IPS DF 6.9 (cell line): ENCODE measurements around the gene C7orf33.

Experiments
- DNase-seq: peaks from one replicate; pipeline ENCODE4 v3.0.0-alpha.2; 2013; ENCODE audit warnings: low read depth, low spot score
- H3K27ac ChIP-seq: one replicate; pipeline ENCODE4 v1.5.1; 2013; ENCODE audit warnings: low read length, control low read depth
- H3K27me3 ChIP-seq: 2 replicates; pipeline ENCODE4 v1.6.1; 2013; ENCODE audit warnings: mild to moderate bottlenecking, low read length; ENCODE audit not compliant: control insufficient read depth, insufficient read depth
- H3K36me3 ChIP-seq: 2 replicates; pipeline ENCODE4 v1.6.1; 2013; ENCODE audit warnings: low read length; ENCODE audit not compliant: control insufficient read depth, insufficient read depth
- H3K4me1 ChIP-seq: 2 replicates; pipeline ENCODE4 v1.6.1; 2013; ENCODE audit warnings: low read length; ENCODE audit not compliant: control insufficient read depth, insufficient read depth
- H3K4me3 ChIP-seq: 2 replicates; pipeline ENCODE4 v1.5.1; 2013; ENCODE audit warnings: mild to moderate bottlenecking, low read length
- H3K9me3 ChIP-seq: 2 replicates; pipeline ENCODE4 v1.6.1; 2013; ENCODE audit warnings: low read length, inconsistent platforms; ENCODE audit not compliant: control insufficient read depth, insufficient read depth
- WGBS: extraction: QIAGEN DNeasy Blood & Tissue Kit; methylation state at CpG from one replicate; pipeline ENCODE4 v1.1.7; 2013; ENCODE audit warnings: mixed read lengths, missing lambda C conversion rate; ENCODE audit not compliant: insufficient read length, insufficient coverage; 5-methylcytosine and 5-hydroxymethylcytosine counted together

The C7orf33 gene

DNA sequence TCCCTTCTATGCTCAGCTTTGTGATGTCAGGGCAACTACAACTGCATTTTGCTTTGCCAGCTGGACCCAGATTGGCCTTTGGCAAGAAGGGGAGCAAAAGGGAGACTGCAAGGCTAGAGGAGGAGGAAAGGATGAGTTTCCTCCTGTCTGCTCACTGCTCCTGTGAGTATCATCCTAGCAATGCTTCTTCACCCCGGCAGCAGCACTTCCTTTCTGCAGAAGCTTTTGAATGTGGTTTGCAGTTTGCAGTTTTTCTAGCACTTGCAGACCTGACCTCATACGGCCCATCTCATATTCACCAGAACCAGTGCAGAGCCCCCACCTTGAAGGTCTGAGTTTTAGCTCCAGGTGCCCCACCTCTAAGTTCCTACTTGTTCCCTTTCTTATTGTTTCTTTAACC, 14.8 kb downstream of the C7orf33 start:
- no peak overlapping the region for H3K27ac ChIP-seq
- DNase-seq = no peak
- no peaks in the 10 kb centered on the region for H3K9me3 ChIP-seq
- no peaks in the 10 kb centered on the region for H3K27me3 ChIP-seq
- H3K4me1 ChIP-seq = peaks cover 3% of the 10 kb centered on the region; the same call in 1 of the 2 replicates
- H3K4me3 ChIP-seq = no peak overlapping the region
- H3K36me3 ChIP-seq = no peaks in the 10 kb centered on the region
- WGBS = no CpG with 5 or more reads among the region's 2 CpGs

DNA sequence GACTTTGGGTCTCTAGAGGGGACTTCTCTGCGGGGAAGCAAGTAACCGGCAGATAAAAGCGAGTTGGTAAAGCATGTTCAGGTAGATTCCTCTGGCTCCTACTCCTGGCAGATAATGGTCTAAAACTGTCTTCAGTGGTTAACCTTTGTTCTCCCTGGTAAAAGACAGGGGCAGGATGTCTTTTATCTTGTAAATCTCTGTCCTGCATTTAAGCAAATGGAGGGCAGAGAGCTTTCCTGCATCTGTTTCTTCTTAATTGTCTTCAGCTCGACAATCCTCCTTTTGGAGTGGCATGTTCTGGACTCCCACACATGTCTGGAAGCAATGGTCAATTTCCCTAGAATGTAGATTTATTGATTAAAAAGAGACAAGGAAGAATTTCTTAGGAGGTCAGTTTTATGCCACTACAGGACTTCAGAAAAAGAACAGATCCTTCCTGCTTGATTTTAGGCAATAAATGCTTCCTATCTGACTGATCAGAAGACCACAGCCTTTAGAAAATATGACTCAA, 16.6 kb downstream of the C7orf33 start:
- DNase-seq = peak; percentile 64
- Histone ChIP-seq H3K4me3 (no peak overlapping the region), H3K4me1 (peaks cover 7% of the 10 kb centered on the region), H3K27ac (no peak overlapping the region), H3K27me3 (no peaks in the 10 kb centered on the region), H3K9me3 (no peaks in the 10 kb centered on the region), H3K36me3 (no peaks in the 10 kb centered on the region)
- WGBS = no CpG with 5 or more reads among the region's 4 CpGs

DNA sequence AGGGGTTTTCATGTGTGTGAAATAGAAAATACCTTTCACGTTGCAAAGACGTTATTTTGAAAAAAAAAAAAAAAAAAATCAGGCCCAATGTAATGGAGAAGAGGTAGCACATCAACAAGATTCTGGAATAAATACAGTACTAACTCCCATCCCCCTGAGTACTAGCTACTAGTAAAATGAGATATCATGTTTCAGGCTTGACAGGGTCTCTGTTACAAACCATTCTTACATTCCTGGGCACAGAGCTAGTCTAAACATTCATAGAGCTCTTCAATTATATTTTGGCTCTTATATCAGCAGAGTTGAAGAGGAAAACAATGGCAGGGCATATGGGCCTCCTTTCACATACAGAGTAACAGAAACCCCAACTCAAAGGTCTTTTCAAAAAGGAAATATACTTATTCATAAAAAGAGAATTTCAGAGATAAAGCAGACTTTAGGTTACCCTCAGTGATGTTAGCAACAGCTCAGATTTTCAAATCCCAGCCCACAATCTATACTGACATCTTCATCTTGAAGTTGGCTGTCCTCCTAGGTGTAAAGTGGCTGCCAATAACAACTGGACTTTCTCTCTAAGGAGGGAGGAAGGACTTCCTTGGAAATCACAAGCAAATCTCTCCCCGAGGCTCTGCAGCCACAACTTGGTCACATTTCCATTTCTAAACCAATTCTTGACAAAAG, 18.6 kb downstream of the C7orf33 start:
- Histone ChIP-seq H3K27ac (no peak overlapping the region), H3K9me3 (no peaks in the 10 kb centered on the region), H3K36me3 (no peaks in the 10 kb centered on the region), H3K27me3 (no peaks in the 10 kb centered on the region), H3K4me1 (peaks cover 7% of the 10 kb centered on the region), H3K4me3 (no peak overlapping the region)
- DNase-seq = no peak
- no CpG with 5 or more reads among the region's 3 CpGs for WGBS

DNA sequence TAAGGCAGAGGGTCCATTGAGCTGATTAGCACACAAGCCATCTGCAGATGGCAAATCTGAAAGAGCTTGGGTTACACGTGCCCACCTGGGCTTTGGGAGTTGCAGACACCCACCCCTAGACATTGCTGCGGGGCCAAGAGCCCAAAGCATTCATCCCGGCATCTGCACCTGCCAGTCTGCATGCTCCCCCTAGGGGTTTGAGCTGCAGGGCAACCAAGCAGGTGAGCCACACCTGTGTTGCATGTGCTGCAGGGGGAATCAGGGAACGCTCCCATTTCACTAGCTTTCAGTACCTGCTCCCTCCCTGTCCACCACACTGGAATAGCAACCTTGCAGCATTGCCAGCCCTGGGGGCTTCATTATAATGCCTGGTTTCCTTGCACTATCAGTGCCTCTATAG, 21.1 kb downstream of the C7orf33 start:
- H3K27ac ChIP-seq = no peak overlapping the region
- DNase-seq = no peak
- H3K4me3 ChIP-seq = no peak overlapping the region
- H3K4me1 ChIP-seq = peaks cover 7% of the 10 kb centered on the region
- WGBS = no CpG with 5 or more reads among the region's 4 CpGs
- H3K36me3 ChIP-seq = no peaks in the 10 kb centered on the region
- H3K27me3 ChIP-seq = no peaks in the 10 kb centered on the region
- H3K9me3 ChIP-seq = no peaks in the 10 kb centered on the region

DNA sequence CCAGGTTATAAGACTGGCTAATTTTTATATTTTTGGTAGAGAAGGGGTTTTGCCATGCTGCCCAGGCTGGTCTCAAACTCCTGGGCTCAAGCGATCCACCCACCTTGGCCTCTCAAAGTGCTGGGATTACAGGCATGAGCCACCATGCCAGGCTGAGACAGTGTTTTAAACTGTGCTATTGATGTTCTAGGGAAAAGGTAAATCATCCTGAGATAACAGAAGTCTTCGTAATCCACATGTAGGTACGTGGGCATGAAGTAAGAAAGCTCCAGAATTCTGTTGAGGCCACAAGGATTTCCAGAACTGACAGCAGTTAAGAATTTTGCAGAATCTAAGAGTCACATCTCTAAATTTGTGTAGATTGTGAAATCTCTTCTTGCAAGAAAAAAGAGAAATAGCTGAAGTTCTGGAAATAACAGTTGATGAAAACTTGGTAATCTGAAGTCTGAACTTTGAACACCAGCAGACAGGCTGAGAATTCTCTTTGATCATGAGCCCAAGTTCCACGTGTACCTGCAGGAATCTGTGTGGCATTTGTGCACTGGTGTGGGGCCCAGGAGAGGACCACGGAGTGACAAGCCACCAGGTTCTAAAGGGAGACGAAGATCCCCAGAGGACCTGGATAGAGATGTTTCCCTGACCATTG, 24.6 kb downstream of the C7orf33 start:
- peaks cover 4% of the 10 kb centered on the region; the same call in 1 of the 2 replicates for H3K4me1 ChIP-seq
- H3K9me3 ChIP-seq = no peaks in the 10 kb centered on the region
- no CpG with 5 or more reads among the region's 6 CpGs for WGBS
- DNase-seq = no peak
- no peak overlapping the region for H3K4me3 ChIP-seq
- no peak overlapping the region for H3K27ac ChIP-seq
- no peaks in the 10 kb centered on the region for H3K36me3 ChIP-seq
- H3K27me3 ChIP-seq = no peaks in the 10 kb centered on the region

DNA sequence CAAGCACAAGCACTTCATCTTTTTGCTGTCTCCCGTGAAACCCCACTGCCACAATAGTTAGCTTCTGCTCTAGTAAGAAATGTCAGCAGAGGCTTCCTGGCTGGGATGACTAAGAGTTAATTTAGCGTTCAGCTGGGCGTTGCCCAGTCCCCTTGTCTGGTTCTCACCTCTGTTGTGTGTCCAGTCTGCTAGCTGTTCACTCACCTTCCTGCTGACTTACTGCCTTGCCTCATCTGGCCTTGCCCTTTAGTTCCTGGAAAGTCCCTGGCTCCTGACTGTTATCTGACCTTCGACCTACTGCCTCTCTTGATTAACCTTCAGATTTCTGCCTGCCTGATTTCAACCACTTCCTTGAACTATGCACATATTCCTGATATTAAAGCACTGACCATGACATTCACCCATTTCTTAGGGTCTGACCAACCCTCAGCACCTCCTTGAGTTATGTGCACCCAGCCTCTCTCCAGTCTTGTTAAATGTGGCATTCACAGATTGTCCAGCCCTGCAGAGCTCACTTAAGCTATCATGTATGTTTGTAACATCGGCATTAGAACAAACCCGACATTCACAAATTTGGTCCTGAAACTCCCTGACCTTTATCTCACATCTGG, 30.3 kb downstream of the C7orf33 start:
- H3K9me3 ChIP-seq = no peaks in the 10 kb centered on the region
- H3K27me3 ChIP-seq = no peaks in the 10 kb centered on the region
- H3K36me3 ChIP-seq = no peaks in the 10 kb centered on the region
- DNase-seq = no peak
- no peaks in the 10 kb centered on the region for H3K4me1 ChIP-seq
- WGBS = no CpG with 5 or more reads among the region's 6 CpGs
- no peak overlapping the region for H3K27ac ChIP-seq
- no peak overlapping the region for H3K4me3 ChIP-seq

DNA sequence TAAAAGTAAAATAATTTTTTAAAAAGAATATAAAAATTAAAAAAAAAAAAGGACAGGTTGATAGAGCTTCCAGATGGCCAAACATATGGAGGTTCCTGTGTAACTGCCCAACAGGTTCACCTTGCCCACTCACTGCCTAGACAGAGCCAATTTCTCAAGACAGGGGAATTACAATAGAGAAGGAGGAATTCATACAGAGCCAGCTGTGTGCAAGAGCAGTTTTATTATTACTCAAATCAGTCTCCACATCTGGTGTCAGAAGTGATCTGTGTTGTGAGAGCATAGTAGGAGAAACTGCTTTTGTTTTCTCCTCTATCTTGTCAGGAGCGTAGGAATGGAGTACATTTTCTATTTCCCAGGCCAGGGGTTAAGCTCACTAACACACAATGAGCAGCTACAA, 31.0 kb downstream of the C7orf33 start:
- H3K4me1 ChIP-seq = no peaks in the 10 kb centered on the region

DNA sequence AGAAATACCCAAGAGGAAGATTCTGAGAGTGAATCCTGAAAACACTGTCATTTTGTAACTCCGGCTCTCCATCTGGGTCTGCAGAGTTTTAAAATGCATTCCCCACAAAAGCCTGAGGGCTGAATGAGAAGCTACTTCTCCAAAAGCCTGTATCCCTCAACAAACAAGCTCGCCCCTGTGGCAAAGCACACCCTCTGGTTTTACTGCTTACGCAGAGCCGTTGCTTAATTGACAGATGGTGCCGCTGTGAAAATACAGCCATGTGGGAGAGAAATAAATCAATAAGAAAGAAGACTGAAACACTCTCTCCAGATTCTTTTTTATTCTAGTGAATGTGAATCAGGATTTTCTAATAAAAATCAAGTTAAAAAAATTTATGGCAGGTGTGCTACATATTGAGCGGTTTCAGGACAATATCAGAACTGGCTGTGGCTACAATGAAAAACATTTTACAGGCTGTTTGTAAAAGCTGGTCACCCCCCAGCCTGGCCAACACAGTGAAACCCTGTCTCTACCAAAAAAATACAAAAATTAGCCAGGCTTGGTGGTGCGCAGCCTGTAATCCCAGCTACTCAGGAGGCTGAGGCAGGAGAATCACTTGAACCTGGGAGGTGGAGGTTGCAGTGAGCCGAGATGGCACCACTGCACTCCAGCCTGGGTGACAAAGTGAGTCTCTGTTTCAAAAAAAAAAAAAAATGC, 32.5 kb downstream of the C7orf33 start:
- H3K9me3 ChIP-seq = no peaks in the 10 kb centered on the region
- no CpG with 5 or more reads among the region's 8 CpGs for WGBS
- H3K4me1 ChIP-seq = no peaks in the 10 kb centered on the region
- DNase-seq = no peak
- H3K4me3 ChIP-seq = no peak overlapping the region
- H3K27me3 ChIP-seq = no peaks in the 10 kb centered on the region
- H3K36me3 ChIP-seq = no peaks in the 10 kb centered on the region
- no peak overlapping the region for H3K27ac ChIP-seq

More for the DNA sequence above, 31.0 kb downstream of the C7orf33 start:
- no peak overlapping the region for H3K4me3 ChIP-seq
- no CpG with 5 or more reads among the region's 1 CpG for WGBS
- no peak overlapping the region for H3K27ac ChIP-seq
- no peak for DNase-seq
- H3K9me3 ChIP-seq = no peaks in the 10 kb centered on the region
- no peaks in the 10 kb centered on the region for H3K27me3 ChIP-seq
- H3K36me3 ChIP-seq = no peaks in the 10 kb centered on the region

DNA sequence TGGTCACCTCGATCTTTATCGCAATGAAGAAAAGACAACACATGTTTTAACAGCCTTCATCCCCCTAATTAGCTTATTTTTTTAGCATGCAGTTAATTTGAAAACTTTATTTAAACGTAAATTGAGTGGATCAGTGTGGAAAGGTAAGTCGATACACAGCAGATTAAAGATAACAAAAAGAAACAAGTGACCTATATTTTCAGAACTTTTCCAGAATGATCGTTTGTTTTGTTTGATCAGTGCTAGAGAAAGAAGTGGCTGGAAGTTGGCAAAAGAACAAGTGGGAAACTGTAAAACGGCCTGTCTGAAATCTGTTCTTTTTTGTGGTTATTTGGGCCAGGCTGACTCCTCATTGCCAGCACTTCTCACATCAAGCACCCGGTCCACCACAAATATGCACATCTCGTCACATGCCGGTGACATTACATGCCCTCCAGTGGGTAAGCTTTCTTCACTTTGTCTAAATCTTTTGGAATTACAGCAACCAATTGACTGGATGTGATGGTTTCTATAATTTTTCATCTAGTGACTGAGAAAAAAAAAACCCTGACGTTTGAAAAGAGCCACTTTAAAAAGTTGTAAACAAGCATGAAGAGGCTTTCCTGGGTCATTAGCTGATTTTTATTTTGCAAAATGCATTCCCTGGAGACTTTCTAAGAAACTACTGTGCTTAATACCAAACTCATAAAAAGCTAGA, 33.2 kb downstream of the C7orf33 start:
- no peaks in the 10 kb centered on the region for H3K27me3 ChIP-seq
- no peaks in the 10 kb centered on the region for H3K36me3 ChIP-seq
- H3K27ac ChIP-seq = no peak overlapping the region
- H3K4me3 ChIP-seq = no peak overlapping the region
- no CpG with 5 or more reads among the region's 10 CpGs for WGBS
- no peaks in the 10 kb centered on the region for H3K4me1 ChIP-seq
- no peak for DNase-seq
- no peaks in the 10 kb centered on the region for H3K9me3 ChIP-seq

DNA sequence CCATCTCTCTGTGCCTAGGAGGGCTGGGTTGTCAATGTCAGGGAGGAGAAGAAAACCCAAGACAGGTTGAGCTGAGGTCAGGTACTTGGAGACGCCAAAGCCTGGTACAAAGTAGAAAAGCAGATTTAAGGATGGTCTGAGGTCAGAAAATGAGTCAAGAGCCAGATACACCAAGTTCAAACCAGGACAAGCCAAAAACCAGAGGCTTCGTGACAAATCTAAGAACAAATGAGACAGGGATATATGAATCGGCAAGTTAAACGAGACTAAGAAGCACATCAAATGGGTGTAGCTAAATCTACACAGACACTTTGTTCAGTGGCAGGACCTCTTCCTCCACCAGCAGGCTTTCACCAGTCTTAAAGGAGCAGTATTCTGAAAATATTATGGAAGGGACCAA, 34.2 kb downstream of the C7orf33 start:
- H3K36me3 ChIP-seq = no peaks in the 10 kb centered on the region
- H3K4me3 ChIP-seq = no peak overlapping the region
- no CpG with 5 or more reads among the region's 4 CpGs for WGBS
- H3K4me1 ChIP-seq = no peaks in the 10 kb centered on the region
- no peak for DNase-seq
- H3K27ac ChIP-seq = no peak overlapping the region
- H3K27me3 ChIP-seq = no peaks in the 10 kb centered on the region
- no peaks in the 10 kb centered on the region for H3K9me3 ChIP-seq
